ENCODE results near the gene RFX4. TPM values are rescaled to one million over a fixed set of nuclear protein-coding genes. Genes with fewer than 3 reads are reported as not detected.
A peak's percentile ranks its signal among the peaks of the same experiment; 100 is the strongest.

RFX4 gene
- total RNA-seq, 1 donor from 2014 or later, result not detected

DNA sequence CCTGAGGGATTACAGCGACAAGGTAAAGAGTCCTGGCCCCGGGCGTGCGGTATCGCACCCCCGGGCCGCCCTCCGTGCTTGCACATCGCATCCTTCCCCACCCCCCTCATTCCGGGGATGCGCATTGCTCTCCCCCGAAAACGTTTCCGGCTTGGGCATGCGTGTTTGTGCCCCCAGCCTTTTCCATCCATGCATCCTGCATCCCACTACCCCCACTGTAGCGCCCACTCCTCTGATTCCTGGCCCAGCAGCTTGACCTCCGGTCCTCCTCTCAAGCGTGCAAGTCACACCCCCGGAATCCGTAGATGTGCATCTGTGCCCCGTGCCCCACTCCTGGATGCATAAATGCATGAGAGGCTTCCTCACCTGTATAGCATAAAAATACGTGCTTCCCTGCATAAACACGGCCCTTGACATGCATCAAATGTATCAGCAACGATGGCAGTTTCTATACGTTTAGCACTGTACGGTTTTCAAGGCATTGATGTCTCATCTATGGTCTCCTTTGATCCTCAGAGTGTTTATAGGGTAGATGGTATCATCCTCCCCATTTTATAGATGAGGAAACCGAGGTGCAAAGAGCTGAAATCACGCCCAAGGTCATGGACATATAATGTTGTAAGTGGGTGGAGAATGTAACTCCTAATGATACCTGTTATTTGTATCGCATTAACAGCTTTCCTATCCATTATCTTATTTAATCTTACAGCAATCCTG lies 192.2 kb downstream of the RFX4 start:
- peaks cover 17% of the 10 kb centered on the region for H3K27me3 Mint-ChIP-seq (ENCODE audit: unreplicated experiment)
- peaks cover 6% of the 10 kb centered on the region for H3K36me3 Mint-ChIP-seq (ENCODE audit: low read depth, unreplicated experiment)
- DNase-seq (ENCODE audit: low spot score), result no peak
- H3K27ac Mint-ChIP-seq (ENCODE audit: unreplicated experiment), result peak overlapping the region; percentile 94
- H3K4me1 Mint-ChIP-seq (ENCODE audit: unreplicated experiment), result peaks cover 11% of the 10 kb centered on the region
- H3K9me3 Mint-ChIP-seq (ENCODE audit: unreplicated experiment), result no peaks in the 10 kb centered on the region
- TF ChIP-seq, protein P1, sequence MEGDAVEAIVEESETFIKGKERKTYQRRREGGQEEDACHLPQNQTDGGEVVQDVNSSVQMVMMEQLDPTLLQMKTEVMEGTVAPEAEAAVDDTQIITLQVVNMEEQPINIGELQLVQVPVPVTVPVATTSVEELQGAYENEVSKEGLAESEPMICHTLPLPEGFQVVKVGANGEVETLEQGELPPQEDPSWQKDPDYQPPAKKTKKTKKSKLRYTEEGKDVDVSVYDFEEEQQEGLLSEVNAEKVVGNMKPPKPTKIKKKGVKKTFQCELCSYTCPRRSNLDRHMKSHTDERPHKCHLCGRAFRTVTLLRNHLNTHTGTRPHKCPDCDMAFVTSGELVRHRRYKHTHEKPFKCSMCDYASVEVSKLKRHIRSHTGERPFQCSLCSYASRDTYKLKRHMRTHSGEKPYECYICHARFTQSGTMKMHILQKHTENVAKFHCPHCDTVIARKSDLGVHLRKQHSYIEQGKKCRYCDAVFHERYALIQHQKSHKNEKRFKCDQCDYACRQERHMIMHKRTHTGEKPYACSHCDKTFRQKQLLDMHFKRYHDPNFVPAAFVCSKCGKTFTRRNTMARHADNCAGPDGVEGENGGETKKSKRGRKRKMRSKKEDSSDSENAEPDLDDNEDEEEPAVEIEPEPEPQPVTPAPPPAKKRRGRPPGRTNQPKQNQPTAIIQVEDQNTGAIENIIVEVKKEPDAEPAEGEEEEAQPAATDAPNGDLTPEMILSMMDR (IDR thresholded peaks at IDR 0.05; ENCODE audit: unreplicated experiment), result no peak
- peak overlapping the region; percentile 100 for H3K4me3 Mint-ChIP-seq (ENCODE audit: unreplicated experiment)

DNA sequence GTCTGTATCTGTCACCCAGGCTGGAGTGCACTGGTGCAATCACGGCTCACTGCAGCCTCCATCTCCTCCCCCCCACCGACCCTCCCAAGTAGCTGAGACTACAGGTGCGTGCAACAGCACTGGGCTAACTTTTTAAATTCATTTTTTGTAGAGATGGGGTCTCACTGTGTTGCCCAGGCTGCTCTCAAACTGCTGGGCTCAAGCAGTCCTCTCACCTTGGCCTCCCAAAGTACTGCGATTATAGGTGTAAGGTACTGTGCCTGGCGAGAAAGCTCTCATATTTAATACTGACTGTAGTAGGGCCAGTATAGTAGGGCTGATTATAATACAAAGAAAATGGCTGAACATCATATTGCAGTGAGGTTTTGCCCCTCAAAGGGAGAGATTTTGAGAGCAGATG lies 194.1 kb downstream of the RFX4 start:
- no peak overlapping the region for H3K4me3 Mint-ChIP-seq (ENCODE audit: unreplicated experiment)
- no peak for DNase-seq (ENCODE audit: low spot score)
- no peaks in the 10 kb centered on the region for H3K9me3 Mint-ChIP-seq (ENCODE audit: unreplicated experiment)
- peaks cover 6% of the 10 kb centered on the region for H3K36me3 Mint-ChIP-seq (ENCODE audit: low read depth, unreplicated experiment)
- H3K27me3 Mint-ChIP-seq (ENCODE audit: unreplicated experiment), result peaks cover 17% of the 10 kb centered on the region
- peaks cover 11% of the 10 kb centered on the region for H3K4me1 Mint-ChIP-seq (ENCODE audit: unreplicated experiment)
- H3K27ac Mint-ChIP-seq (ENCODE audit: unreplicated experiment), result no peak overlapping the region
- TF ChIP-seq, protein P1 (IDR thresholded peaks at IDR 0.05; ENCODE audit: unreplicated experiment), result no peak

DNA sequence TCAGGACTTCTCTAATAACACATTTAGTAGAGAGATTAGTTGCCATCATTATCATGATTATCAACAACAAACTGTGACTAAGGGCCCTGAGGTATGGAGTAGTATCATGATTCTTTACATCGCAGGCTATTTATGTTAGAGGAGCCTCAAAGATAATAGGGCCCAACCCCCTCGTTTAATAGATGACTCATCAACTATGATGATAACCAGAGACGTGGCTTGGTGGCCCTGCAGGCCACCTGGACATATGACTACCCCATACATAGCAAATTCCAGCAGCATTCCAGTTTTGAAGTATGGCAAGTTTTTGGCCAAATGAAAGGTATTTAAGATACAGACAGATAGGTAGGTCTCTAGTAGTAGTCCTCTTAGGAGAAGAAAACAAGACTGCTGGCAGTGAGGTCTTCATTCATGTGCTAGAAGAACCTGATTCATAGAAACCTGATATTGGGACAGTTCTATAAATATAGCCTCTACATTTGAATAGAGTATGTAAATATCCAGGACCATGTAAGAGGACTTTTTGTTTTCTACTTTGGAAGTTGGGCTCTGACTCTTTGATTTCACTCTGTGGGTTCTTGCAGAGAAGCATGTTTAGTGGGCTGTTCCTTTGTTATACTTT lies 197.3 kb downstream of the RFX4 start:
- Mint-ChIP-seq H3K36me3 (ENCODE audit: low read depth, unreplicated experiment) (peaks cover 11% of the 10 kb centered on the region), H3K9me3 (ENCODE audit: unreplicated experiment) (no peaks in the 10 kb centered on the region), H3K27ac (ENCODE audit: unreplicated experiment) (no peak overlapping the region), H3K4me1 (ENCODE audit: unreplicated experiment) (peaks cover 7% of the 10 kb centered on the region), H3K4me3 (ENCODE audit: unreplicated experiment) (no peak overlapping the region), H3K27me3 (ENCODE audit: unreplicated experiment) (peaks cover 5% of the 10 kb centered on the region)
- DNase-seq (ENCODE audit: low spot score), result no peak
- TF ChIP-seq, protein P1 (IDR thresholded peaks at IDR 0.05; ENCODE audit: unreplicated experiment), result no peak

DNA sequence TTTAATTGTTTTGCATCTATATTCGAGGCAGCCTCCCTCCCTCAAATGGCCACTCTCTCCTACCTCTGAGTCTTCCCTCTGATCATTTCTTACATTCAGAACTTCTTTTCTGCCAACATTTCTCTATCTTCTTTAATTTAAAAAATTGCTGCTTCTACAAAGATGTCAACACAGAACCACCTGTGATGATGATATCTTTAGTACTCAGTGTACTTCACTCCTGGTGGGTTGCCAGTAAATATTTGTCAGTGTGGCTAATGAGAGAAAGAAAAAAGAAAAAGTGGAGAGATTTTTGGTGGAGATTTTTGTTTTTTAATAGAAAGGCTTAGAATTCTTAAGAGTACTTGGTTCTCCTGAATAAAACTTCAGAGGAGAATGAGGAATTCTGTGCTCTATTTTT lies 199.8 kb downstream of the RFX4 start:
- Mint-ChIP-seq H3K36me3 (ENCODE audit: low read depth, unreplicated experiment) (peaks cover 11% of the 10 kb centered on the region), H3K4me3 (ENCODE audit: unreplicated experiment) (no peak overlapping the region), H3K4me1 (ENCODE audit: unreplicated experiment) (no peaks in the 10 kb centered on the region), H3K9me3 (ENCODE audit: unreplicated experiment) (no peaks in the 10 kb centered on the region), H3K27me3 (ENCODE audit: unreplicated experiment) (peaks cover 1% of the 10 kb centered on the region), H3K27ac (ENCODE audit: unreplicated experiment) (no peak overlapping the region)
- TF ChIP-seq, protein P1 (IDR thresholded peaks at IDR 0.05; ENCODE audit: unreplicated experiment), result no peak
- DNase-seq (ENCODE audit: low spot score), result no peak

- no peak for DNase-seq (ENCODE audit: low spot score)
- Mint-ChIP-seq H3K27me3 (ENCODE audit: unreplicated experiment) (peaks cover 1% of the 10 kb centered on the region), H3K4me3 (ENCODE audit: unreplicated experiment) (no peak overlapping the region), H3K9me3 (ENCODE audit: unreplicated experiment) (no peaks in the 10 kb centered on the region), H3K36me3 (ENCODE audit: low read depth, unreplicated experiment) (peaks cover 17% of the 10 kb centered on the region), H3K4me1 (ENCODE audit: unreplicated experiment) (no peaks in the 10 kb centered on the region), H3K27ac (ENCODE audit: unreplicated experiment) (no peak overlapping the region)
- TF ChIP-seq, protein P1 (IDR thresholded peaks at IDR 0.05; ENCODE audit: unreplicated experiment), result no peak
Measured at GRCh38 chr12:106783515-106783914, 200.7 kb downstream of the RFX4 start.
